HT-29 (cell line): ENCODE results near the gene C21orf91. TPM values are rescaled to one million over a fixed set of nuclear protein-coding genes. Genes with fewer than 3 reads are reported as not detected.
A peak's percentile ranks its signal among the peaks of the same experiment; 100 is the strongest.
"Not testable (repeated sequence)": the region's sequence is repeated elsewhere in the genome, so short reads cannot be mapped to it uniquely, and the experiment has no call there.

Experiments
- DNase-seq: peaks from one replicate; pipeline ENCODE4 v3.0.0-alpha.2; 2015; ENCODE audit warnings: low spot score
- total RNA-seq: library from RNA; depleted of rRNA; stranded (reverse); fragments of >200 nt; shearing (Covaris generic); gene quantifications from 2 replicates; pipeline ENCODE4 v1.2.3, GENCODE V29; 2014

C21orf91 gene
- total RNA-seq, 1 experiment from 2014 or later, result 0.94 TPM

GRCh38 chr21:17779496-17779895 lies 39.7 kb downstream of the C21orf91 start:
- DNase-seq, result no peak

- no peak for DNase-seq
These were observed 41.9 kb downstream of the C21orf91 start for GRCh38 chr21:17777072-17777765.

DNA sequence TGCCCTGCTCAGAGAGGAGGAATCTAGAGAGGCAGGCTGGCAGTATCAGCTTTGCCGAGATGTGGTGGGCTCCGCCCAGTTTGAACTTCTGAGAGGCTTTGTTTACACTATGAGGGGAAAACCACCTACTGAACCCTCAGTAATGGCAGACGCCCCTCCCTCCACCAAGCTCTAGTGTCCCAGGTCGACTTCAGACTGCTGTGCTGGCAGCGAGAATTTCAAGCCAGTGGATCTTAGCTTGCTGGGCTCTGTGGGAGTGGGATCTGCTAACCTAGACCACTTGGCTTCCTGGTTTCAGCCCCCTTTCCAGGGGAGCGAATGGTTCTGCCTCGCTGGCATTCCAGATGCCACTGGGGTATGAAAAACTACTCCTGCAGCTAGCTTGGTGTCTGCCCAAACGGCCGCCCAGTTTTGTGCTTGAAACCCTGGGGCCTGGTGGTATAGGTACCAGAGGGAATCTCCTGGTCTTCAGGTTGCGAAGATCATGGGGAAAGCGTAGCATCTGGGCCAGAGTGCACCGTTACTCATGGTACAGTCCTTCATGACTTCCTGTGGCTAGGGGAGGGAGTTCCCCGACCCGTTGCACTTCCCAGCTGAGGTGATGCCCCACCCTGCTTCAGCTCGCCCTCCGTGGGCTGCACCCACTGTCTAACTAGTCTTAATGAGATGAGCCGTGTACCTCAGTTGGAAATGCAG lies 43.6 kb downstream of the C21orf91 start:
- DNase-seq, result no peak

- DNase-seq, result not testable (repeated sequence)
These were observed 44.1 kb downstream of the C21orf91 start for GRCh38 chr21:17775021-17775420.

DNA sequence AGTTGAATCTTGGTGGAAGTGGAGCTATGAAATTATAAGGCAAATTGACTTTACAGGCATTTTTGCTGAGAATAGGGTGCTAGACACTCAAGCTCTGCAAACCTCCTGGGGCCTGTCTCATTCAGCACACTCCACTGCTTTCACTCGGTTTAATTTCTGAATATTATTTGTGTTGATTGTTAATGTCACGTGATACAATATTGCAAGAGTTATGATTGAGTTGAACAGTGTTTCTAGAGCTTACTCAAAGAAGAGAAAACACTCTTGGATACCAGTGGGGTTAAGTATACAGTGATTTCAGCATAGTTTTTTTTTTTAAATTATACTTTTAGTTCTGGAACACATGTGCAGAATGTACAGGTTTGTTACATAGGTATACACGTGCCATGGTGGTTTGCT lies 49.7 kb downstream of the C21orf91 start:
- no peak for DNase-seq

DNA sequence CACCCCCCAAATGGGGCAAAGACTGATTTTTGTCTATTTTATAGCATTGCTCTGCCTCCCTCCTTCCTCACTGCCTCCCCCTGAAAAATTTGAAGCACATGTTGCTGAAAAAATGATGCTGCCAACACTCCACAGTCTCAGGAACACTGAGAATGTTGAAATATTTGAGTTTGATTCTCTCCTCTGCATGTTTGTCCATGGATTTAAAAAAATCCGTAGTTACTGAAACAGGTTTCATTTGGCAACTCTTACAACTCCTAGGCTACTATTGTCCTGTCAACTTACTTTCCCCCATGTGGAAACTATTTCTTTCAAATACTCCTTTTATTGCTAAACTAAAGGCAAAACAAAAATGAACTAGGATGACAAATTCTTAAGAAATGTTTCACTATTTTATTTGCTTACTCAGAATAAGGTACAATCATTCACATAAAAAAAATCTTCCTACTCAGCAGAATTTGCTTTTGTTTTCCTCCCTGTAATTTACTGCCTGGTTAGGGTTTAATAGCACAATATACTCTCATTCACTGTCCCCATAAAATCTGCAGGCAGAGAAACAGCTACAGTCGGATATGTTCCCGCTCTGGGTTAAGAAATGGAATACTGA lies 50.2 kb downstream of the C21orf91 start:
- no peak for DNase-seq

DNA sequence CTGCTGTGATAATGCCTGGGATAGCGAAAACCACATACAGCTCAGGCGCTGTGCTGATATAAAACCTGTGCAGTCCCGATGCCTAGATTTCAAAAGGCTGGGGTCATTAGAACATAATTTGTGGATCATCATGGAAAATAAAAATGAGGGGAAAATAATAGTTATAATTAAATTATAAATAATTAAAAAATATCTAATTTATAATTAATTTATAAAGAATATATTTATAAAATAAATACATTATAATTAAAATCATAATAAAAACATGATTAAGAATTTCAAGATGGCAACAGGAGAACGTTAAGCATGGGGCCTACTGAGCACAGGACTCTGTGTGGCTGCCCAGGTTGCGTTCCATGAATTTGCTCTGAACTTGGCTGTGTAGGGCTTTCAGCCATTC lies 53.9 kb downstream of the C21orf91 start:
- DNase-seq, result no peak

GRCh38 chr21:17763288-17764037 lies 55.7 kb downstream of the C21orf91 start:
- DNase-seq, result no peak

DNA sequence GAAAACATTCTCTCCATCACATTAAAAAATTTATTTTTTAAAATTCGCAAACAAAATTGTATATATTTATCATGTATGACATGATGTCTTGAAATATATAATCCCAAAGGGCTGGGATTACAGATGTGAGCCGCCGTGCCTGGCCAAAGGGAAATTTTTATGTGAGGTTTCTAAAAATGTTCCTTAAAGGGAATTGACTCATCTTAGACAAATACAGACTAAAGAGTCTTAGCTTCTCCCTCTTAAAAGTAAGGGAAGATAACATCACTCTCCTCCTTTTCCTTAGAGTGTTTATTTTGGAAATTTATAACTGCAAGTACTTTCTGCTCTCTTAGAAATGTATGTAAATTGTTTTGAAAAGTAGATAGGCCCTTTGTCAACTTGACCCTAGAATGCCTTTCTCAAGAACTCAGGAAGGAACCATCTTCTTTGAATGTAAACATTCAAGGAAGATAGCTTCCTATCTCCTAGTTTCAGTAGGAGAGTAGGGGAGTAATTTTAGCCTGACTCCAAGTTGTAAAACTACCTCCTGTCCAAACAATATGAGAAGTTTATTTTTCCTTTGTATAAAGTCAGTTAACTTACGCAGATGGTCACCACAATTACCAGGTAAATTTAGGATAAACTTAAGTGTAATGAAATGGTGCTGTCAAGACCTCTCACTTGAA lies 59.5 kb downstream of the C21orf91 start:
- DNase-seq, result no peak

DNA sequence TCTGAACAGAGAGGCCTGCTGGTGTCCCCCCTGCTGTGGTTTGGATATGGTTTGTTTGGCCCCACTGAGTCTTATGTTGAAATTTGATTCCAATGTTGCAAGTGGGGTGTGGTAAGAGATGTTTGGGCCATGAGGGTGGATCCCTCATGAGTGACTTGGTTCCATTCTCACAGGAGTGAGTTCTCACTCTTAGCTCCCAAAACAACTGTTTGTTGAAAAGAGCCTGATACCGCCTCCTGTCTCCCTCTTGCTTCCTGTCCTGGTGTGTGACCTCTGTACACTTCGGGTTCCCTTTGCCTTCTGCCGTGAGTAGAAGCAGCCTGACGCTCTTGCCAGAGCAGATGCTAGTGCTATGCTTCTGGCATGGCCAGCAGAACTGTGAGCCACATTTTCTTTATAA lies 60.5 kb downstream of the C21orf91 start:
- no peak for DNase-seq

DNA sequence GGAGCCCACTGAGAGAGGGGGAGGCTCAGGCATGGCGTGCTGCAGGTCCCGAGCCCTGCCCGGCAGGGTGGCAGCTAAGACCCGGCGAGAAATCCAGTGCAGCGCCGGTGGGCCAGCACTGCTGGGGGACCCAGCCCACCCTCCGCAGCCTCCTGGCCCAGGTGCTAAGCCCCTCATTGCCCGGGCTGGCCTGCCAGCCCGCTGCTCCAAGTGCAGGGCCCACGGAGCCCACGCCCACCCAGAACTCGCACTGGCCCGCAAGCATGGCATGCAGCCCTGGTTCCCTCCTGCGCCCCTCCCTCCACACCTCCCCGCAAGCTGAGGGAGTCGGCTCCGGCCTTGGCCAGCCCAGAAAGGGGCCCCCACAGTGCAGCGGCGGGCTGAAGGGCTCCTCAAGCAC lies 61.5 kb downstream of the C21orf91 start:
- no peak for DNase-seq

DNA sequence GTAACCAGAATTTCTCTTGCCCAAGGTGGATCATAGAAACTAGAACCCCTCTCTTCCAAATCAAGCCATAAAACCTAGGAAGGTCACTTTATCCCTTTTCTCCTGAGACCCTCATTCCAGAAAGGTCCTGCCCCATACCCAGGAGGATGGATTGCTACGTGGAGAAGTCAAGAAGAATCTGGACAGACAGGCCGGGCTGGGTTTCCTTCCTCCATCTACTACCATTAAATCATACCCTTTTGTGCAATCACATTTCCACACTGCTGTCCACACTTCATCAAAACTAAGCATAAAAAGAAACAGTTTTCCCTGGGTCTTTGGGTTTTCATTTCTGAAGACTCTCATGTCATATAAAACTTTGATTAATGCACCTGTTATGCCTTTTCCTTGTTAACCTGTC lies 65.4 kb downstream of the C21orf91 start:
- no peak for DNase-seq

- DNase-seq, result no peak
These were observed 67.0 kb downstream of the C21orf91 start for GRCh38 chr21:17752171-17752570.

GRCh38 chr21:17746920-17747319 lies 72.2 kb downstream of the C21orf91 start:
- no peak for DNase-seq

DNA sequence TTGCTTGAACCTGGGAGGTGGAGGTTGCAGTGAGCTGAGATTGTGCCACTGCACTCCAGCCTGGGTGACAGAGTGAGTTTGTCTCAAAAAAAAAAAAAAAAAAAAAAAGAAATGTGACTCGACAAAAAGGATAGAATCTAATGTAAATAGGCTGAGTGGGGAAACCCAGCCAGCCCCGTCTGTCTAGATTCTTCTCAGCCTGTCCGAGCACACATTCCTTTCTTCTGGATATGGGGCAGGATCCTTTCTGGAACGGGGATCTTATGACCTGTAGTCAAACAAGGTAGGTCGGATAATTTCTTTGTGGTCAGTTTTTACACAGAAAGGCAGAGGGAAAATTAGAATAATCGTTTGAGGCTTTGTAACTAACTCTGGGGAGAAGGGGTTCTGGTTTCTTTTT lies 74.1 kb downstream of the C21orf91 start:
- DNase-seq, result no peak

DNA sequence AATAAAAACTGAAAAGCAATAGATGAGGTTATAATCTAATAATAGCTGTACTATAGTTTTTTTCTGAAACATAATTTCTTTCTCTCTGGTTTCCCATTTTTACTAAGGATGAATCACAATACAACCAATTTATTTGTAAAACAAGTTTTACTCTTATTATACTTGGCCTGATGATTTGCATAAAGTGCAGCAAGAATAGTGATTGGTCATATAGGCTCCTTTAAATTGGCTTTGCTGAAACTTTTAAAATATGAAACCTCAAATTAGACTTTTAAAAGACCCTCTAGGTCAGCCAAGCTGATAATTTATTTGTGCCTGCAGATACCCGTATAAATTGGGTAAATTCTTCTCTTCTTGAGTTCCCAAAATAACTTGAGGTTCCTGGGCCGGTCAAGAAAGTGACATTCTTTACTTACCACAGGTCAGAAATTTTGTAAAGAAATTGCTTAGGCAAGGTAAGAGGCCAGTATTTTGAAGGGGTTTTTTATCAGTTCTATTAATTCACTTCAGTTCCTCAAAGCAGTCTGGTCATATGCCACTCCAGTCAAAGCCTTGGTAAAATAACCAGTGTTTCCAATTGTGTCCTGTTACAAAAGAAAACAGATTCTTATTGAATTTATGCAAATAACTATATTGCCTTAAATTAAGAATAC lies 76.1 kb downstream of the C21orf91 start:
- no peak for DNase-seq

DNA sequence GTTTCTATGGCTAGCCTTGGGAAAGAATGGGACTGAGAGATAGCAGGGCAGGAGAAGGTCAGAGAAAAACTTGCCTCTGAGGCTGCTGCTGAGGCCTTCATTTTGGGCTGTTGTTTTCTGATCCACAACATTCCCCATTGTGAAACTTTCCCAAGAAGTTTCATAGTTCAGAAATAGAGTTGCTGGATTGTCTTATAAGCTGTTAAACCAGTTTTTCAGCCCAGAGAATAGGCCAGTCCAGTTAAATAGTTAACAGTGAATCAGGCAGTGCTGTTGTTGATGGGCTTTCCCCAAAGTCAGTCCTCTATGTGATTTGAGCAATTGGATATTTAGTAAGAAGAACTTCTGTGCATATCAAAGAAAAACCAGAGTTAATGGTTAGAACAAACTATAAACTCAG lies 77.0 kb downstream of the C21orf91 start:
- DNase-seq, result peak; percentile 7
